GM12892 (cell line): ENCODE measurements around the gene PMEL.
A peak's percentile ranks its signal among the peaks of the same experiment; 100 is the strongest.

Experiments used
- POLR2A ChIP-seq: IDR thresholded peaks from 2 replicates; pipeline ENCODE4 v1.6.1; 2011; ENCODE audit warnings: low read depth, low read length, control low read depth
- POLR2AphosphoS5 ChIP-seq: IDR thresholded peaks from 2 replicates; pipeline ENCODE4 v1.6.1; 2011; ENCODE audit warnings: low read depth, low read length, control low read depth
- TAF1 ChIP-seq: IDR thresholded peaks from 2 replicates; pipeline ENCODE4 v1.6.1; 2011; ENCODE audit warnings: low read depth, mild to moderate bottlenecking, control low read depth, low read length, borderline replicate concordance

GRCh38 chr12:55996715-55997534, 31.1 kb upstream of the PMEL start, which contains the start of gene SUOX:
- peak; percentile 66 for TF ChIP-seq POLR2A
- 0 out of 2 replicates have a peak, but pooled peaks have one; percentile 33 for TF ChIP-seq TAF1
- peak; percentile 64; the same call in 1 of the 2 replicates for TF ChIP-seq POLR2AphosphoS5
